PC-3 (cell line): ENCODE measurements around the gene EMILIN2.

Experiments used
- CTCF ChIP-seq: fragments of 300-600 bp; sonication (generic); conservative IDR thresholded peaks from 2 replicates; pipeline ENCODE4 v1.5.1; 2017; ENCODE audit warnings: antibody characterized with exemption, low read depth, mild to moderate bottlenecking, low read length
- EZH2 ChIP-seq: fragments of 300-600 bp; sonication (generic); IDR thresholded peaks from one replicate; pipeline ENCODE4 v1.6.1; 2017; ENCODE audit warnings: antibody characterized with exemption, mild to moderate bottlenecking, low read length; ENCODE audit not compliant: unreplicated experiment

- no peak for TF ChIP-seq CTCF
- no peak for TF ChIP-seq EZH2
Observed at GRCh38 chr18:2897448-2898185, 50.8 kb downstream of the EMILIN2 start.
